ENCODE results near the gene DDB1. TPM values are rescaled to one million over a fixed set of nuclear protein-coding genes. Genes with fewer than 3 reads are reported as not detected.
A peak's percentile ranks its signal among the peaks of the same experiment; 100 is the strongest.
"Not testable (repeated sequence)": the region's sequence is repeated elsewhere in the genome, so short reads cannot be mapped to it uniquely, and the experiment has no call there.

Gene DDB1
- total RNA-seq, 1 donor from 2014 or later: 126 TPM

DNA sequence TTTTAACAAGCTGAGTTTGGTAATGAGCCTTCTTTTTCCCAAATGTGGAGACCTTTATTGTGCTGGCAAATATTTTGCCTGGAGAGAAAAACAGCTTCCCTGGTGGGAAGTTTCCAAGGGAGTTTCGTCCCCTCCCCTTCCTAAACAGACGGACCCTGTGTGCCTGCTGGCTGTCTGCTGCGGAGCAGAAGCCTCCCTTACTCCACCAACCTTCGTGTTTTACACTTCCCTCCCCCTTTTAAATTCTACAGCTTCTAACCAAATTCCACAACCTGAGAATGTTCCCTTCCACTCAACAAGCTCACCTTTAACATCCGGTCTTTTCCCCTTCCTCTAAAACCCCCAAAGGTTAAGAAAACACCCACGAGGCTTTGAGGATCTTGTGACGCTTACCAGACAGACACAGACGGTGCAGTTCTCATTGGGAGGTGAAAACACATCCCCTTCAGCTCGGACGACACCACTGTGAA is 54.9 kb downstream of the DDB1 start:
- ATAC-seq (no peak), DNase-seq (no peak)
- intact Hi-C loops (cut with micrococcal nuclease): no loop called here

- no peak for DNase-seq
- intact Hi-C loops (cut with micrococcal nuclease): no loop called here
- ATAC-seq: no peak
Measured at GRCh38 chr11:61277186-61278000, 55.5 kb downstream of the DDB1 start.

- no peak for DNase-seq
- intact Hi-C loops (cut with micrococcal nuclease): no loop called here
Measured at GRCh38 chr11:61275191-61275590, 57.7 kb downstream of the DDB1 start.

DNA sequence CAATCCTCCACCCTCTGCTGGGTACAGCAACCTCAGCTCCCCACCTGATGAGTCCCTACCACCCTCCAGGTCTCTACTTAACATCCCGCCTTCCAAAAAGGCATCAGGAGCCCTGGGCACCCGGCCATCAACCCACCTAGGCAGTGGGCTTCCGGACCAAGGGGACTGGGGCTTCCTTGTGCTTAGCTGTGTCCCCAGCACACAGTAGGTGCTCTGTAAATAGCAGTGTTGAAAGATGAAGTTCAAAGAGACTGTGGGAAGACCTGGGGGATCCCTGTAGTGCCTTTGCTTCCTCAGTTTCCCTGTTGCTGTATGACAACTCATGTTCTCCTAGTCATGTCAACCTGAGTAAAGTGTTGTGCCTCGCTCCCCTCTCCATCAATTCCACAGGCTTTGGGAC is 58.8 kb downstream of the DDB1 start:
- no peak for ATAC-seq
- intact Hi-C loops (cut with micrococcal nuclease): no loop called here

More at GRCh38 chr11:61275191-61275590, 57.7 kb downstream of the DDB1 start:
- ATAC-seq: no peak

GRCh38 chr11:61273178-61274078 is 59.5 kb downstream of the DDB1 start:
- intact Hi-C loops (cut with micrococcal nuclease): no loop called here
- ATAC-seq (peak; percentile 20), DNase-seq (no peak)

More for the DNA sequence above, 58.8 kb downstream of the DDB1 start:
- no peak for DNase-seq

DNA sequence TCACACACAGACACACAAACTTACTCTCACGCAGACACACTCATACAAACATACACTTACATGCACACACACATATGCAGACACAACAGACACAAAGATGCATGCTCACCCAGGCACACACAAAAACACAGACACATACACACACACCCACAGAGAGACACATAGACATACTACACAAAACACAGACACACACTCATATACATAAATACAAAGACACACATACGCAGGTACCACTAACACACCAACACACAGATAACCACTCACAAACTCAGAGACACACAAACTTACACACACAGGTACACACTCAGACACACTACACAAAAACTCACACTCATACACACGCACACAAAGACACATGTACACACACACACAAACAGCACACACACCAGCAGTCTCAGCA is 60.2 kb downstream of the DDB1 start:
- DNase-seq (no peak), ATAC-seq (no peak)
- intact Hi-C loops (cut with micrococcal nuclease): no loop called here

- intact Hi-C loops (cut with micrococcal nuclease): no loop called here
- DNase-seq (no peak), ATAC-seq (no peak)
Measured at GRCh38 chr11:61270354-61271076, 62.4 kb downstream of the DDB1 start.

GRCh38 chr11:61268588-61269250 is 64.2 kb downstream of the DDB1 start:
- intact Hi-C loops (cut with micrococcal nuclease): no loop called here
- DNase-seq (no peak), ATAC-seq (no peak)

GRCh38 chr11:61267437-61267841 is 65.5 kb downstream of the DDB1 start:
- DNase-seq: no peak
- no peak for ATAC-seq
- intact Hi-C loops (cut with micrococcal nuclease): no loop called here

GRCh38 chr11:61266602-61267001 is 66.3 kb downstream of the DDB1 start:
- no peak for ATAC-seq
- intact Hi-C loops (cut with micrococcal nuclease): no loop called here
- no peak for DNase-seq

GRCh38 chr11:61265357-61265756 is 67.5 kb downstream of the DDB1 start:
- DNase-seq (no peak), ATAC-seq (no peak)
- intact Hi-C loops (cut with micrococcal nuclease): no loop called here

DNA sequence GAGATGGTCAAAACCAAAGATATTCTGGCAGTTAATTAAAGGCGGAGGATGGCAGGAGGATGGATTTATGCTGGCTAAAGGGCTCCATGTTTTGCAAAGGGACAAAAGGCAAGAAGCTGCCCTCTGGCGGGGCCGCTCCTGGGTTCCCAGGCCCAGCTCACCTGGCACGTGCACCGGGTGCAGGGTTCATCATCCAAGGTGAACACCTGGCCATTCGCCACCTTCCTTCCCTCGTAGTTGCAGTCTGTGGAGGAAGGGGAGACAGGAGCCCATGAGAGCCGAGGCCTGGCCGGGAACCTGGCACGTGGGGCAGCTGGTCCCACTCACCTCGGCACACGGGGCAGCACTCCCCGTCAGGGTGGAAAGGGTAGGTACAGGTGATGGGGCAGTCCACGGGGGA is 68.1 kb downstream of the DDB1 start:
- intact Hi-C loops (cut with micrococcal nuclease): no loop called here
- ATAC-seq: no peak
- DNase-seq: no peak

- ATAC-seq: no peak
- no peak for DNase-seq
- intact Hi-C loops (cut with micrococcal nuclease): no loop called here
Measured at GRCh38 chr11:61264371-61264770, 68.5 kb downstream of the DDB1 start.

- intact Hi-C loops (cut with micrococcal nuclease): no loop called here
- no peak for DNase-seq
- ATAC-seq: no peak
Measured at GRCh38 chr11:61259363-61259762, 73.5 kb downstream of the DDB1 start.

DNA sequence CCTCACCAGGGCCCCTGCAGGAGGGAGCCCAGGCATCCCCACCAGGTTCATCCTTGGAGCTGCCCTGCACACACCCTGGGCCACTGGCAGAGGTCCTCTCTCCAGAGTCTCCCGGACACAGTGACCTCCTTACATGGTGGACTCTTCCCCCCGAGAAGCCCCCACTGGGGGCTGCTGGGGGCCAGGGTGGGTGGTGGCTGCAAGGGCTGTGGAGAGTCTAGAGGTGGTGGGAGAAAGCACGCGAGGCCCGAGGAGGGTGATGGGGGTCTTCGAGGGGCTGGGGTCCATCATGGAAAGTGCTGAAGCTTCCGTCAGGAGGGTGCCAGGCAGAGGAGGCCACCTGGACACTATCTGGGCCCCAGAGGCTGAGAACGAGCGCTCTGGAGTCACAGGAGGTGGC is 74.4 kb downstream of the DDB1 start:
- DNase-seq: no peak
- no peak for ATAC-seq
- intact Hi-C loops (cut with micrococcal nuclease): no loop called here

GRCh38 chr11:61256710-61257482 is 76.0 kb downstream of the DDB1 start:
- intact Hi-C loops (cut with micrococcal nuclease): no loop called here
- DNase-seq (no peak), ATAC-seq (no peak)

GRCh38 chr11:61254403-61255025 is 78.4 kb downstream of the DDB1 start:
- DNase-seq: peak; percentile 62
- intact Hi-C loops (cut with micrococcal nuclease): no loop called here

GRCh38 chr11:61252332-61252731 is 80.6 kb downstream of the DDB1 start:
- intact Hi-C loops (cut with micrococcal nuclease); ATAC-seq; DNase-seq: not testable (repeated sequence)

More at GRCh38 chr11:61254403-61255025, 78.4 kb downstream of the DDB1 start:
- ATAC-seq: peak; percentile 54

All from left ventricle myocardium superior (tissue), 1 donor.